Omental fat pad (tissue), 4 donors: Measurements from ENCODE around the gene PTPN5. TPM values are rescaled to one million over a fixed set of nuclear protein-coding genes. Genes with fewer than 3 reads are reported as not detected.

Source experiments
- ATAC-seq: fragments of 150-250 bp; one replicate; pipeline ENCODE4 v1.9.1; 2016; ENCODE audit warnings: mild to moderate bottlenecking, moderate library complexity; ENCODE audit not compliant: low FRiP score
- DNase-seq: peaks from one replicate; pipeline ENCODE4 v3.0.0-alpha.2; 2019; ENCODE audit warnings: low spot score
- total RNA-seq, 4 donors: library from RNA; depleted of rRNA; stranded (reverse); fragments of >200 nt; gene quantifications; one replicate each; pipeline ENCODE4 v1.1.0, GENCODE V29; 2016
- TF ChIP-seq, protein P1 (sequence below), 3 donors: fragments of 450-650 bp; IDR thresholded peaks; one replicate each; pipeline ENCODE4 v1.5.1; 2016 to 2017; ENCODE audit warnings: antibody characterized with exemption in 3 of 3, mild to moderate bottlenecking in 3 of 3, moderate library complexity in 2 of 3

The PTPN5 gene
- total RNA-seq, 4 donors from 2014 or later: 0.28 to 4.7 (median 1.5) TPM

DNA sequence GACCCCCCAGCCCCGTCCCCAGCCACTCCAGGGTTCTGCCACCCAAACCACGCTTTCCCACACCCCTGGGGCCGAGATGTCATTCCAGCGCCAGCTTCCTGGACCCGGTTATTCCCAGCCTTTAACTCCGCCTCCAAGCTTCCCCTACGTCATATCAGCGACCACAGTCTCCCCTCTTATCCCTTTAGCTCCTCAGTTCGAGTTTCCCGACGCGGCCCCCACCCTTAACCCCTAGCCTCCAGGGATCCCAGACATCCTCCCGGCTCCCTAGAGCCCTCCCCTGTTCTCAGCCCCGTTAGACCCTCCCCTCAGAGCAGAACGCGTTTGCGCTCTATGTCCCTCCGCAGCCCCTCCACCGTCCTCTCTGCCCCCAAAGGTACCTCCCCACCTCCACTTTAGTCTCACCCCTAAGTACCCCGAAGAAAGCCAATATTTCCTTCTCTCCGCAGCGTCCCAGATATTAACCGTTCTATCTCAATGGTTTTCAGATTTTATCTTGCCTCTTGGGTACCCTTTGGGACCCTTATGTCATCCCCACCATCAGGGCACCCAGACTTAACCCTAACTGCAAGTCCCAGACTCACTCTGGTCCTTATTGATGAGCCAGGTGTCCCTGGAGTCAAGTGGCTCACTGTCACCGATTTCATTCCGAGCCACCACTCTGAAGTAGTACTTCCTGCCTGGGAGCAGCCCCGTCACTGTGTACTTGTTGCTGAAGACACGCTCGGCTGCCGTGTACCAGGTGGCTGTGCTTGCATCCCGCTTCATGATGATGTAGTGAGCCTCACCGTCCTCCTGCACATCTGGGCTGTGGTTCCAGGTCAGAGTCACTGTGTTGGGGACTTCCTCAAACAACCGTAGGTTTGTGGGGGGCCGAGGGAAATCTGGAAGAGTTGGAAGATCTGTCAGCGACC lies 85.0 kb downstream of the PTPN5 start:
- DNase-seq (no peak), ATAC-seq (peak; percentile 74)
- TF ChIP-seq, protein P1, sequence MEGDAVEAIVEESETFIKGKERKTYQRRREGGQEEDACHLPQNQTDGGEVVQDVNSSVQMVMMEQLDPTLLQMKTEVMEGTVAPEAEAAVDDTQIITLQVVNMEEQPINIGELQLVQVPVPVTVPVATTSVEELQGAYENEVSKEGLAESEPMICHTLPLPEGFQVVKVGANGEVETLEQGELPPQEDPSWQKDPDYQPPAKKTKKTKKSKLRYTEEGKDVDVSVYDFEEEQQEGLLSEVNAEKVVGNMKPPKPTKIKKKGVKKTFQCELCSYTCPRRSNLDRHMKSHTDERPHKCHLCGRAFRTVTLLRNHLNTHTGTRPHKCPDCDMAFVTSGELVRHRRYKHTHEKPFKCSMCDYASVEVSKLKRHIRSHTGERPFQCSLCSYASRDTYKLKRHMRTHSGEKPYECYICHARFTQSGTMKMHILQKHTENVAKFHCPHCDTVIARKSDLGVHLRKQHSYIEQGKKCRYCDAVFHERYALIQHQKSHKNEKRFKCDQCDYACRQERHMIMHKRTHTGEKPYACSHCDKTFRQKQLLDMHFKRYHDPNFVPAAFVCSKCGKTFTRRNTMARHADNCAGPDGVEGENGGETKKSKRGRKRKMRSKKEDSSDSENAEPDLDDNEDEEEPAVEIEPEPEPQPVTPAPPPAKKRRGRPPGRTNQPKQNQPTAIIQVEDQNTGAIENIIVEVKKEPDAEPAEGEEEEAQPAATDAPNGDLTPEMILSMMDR (IDR thresholded peaks at IDR 0.05): no peak

DNA sequence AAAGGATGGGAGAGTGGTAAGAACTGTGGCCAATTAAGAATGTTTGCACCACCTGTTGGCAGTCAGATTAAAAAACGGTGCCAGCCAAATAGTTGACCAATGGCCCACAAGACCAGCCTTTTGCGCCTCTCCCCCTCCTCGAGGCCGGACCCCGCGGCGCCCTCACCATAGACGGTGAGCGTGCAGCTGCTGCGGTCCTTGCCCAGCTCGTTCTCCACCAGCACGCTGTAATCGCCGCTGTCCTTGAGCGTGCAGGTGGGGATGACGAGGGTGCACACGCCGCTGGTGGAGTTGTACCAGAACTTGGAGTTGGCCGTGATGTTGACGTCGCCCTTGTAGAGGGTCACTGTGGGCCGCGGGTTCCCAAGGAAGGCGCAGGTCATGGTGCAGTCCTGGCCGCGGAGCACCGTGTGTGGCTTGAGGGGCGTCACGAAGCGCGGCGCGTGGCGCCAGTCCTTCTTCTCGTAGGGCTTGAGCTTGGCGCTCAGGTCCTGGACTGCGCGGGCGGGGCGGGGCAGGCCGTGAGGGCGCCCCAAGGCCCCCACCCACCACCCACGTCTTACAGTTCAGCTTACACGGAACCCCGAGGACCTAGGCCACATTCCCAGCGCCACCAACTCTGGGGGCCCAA lies 85.8 kb downstream of the PTPN5 start:
- TF ChIP-seq, protein P1 (IDR thresholded peaks at IDR 0.05): no peak
- DNase-seq: no peak
- ATAC-seq: peak; percentile 74

- TF ChIP-seq, protein P1 (IDR thresholded peaks at IDR 0.05): no peak
- ATAC-seq: no peak
- DNase-seq: no peak
Observed at GRCh38 chr11:18704698-18705097, 86.9 kb downstream of the PTPN5 start.

- TF ChIP-seq, protein P1 (IDR thresholded peaks at IDR 0.05): no peak
- ATAC-seq: no peak
- no peak for DNase-seq
Observed at GRCh38 chr11:18704045-18704645, 87.5 kb downstream of the PTPN5 start.

GRCh38 chr11:18703001-18703763 lies 88.4 kb downstream of the PTPN5 start:
- ATAC-seq: no peak

GRCh38 chr11:18701614-18702216 lies 89.9 kb downstream of the PTPN5 start:
- ATAC-seq: no peak
- TF ChIP-seq, protein P1 (IDR thresholded peaks at IDR 0.05): no peak
- DNase-seq: no peak

More at GRCh38 chr11:18703001-18703763, 88.4 kb downstream of the PTPN5 start:
- TF ChIP-seq, protein P1 (IDR thresholded peaks at IDR 0.05): no peak
- DNase-seq: no peak
